HCT116 (cell line): ENCODE results near the gene ASB4. TPM values are rescaled to one million over a fixed set of nuclear protein-coding genes. Genes with fewer than 3 reads are reported as not detected.

ENCODE experiments used
- ATAC-seq: fragments of 200-7000 bp; cut with Tn5 transposase; 2 replicates; pipeline ENCODE4 v1.9.1; 2020; ENCODE audit warnings: mild to moderate bottlenecking, moderate library complexity
- BruUV-seq: library from RNA; stranded (reverse); fragments of 400-500 nt; replicated peaks from 2 replicates; lab custom pipeline; 2021; lab: Mats Ljungman, UMichigan
- CTCF ChIA-PET: fragments of 300-600 bp; sonication (Branson Sonifier 250); formaldehyde crosslinking; loops from one replicate; lab custom pipeline; 2021; ENCODE audit warnings: antibody characterized with exemption; lab: Charles Lee
- POLR2A ChIA-PET: fragments of 300-600, 350-600 bp; sonication (Branson Sonifier 250); formaldehyde crosslinking; loops from one replicate; lab custom pipeline; 2021; ENCODE audit warnings: antibody characterized with exemption; lab: Charles Lee
- RAD21 ChIA-PET, 2 experiments: fragments of 300-600 bp; sonication (Branson Sonifier 250); formaldehyde crosslinking; loops; one replicate each; lab custom pipeline; 2023; ENCODE audit warnings: low total read pairs in 2 of 2; ENCODE audit not compliant: uncharacterized antibody in 2 of 2, unreplicated experiment in 2 of 2, low non-redundant PET in 1 of 2; lab: Charles Lee
- DNase-seq: peaks from one replicate; pipeline ENCODE4 v3.0.0-alpha.2; 2010; ENCODE audit warnings: low read depth, low spot score
- H2AFZ ChIP-seq: fragments of 200-600 bp; shearing (Covaris generic), sonication (generic); 2 replicates; pipeline ENCODE4 v1.6.1; 2017; ENCODE audit warnings: low read depth, mixed run types, mixed read lengths, antibody characterized with exemption, low read length; ENCODE audit not compliant: poor library complexity, severe bottlenecking
- H3K27ac ChIP-seq: 2 replicates; pipeline ENCODE4 v1.5.1; 2012; ENCODE audit warnings: low read depth, low read length
- H3K27me3 ChIP-seq: fragments of 200-600 bp; sonication (generic); 2 replicates; pipeline ENCODE4 v1.6.1; 2016; ENCODE audit warnings: mixed run types, low read length, mixed read lengths; ENCODE audit not compliant: insufficient read depth
- H3K36me3 ChIP-seq, 2 experiments: fragments of 200-500 bp in 1 of 2; fragments of 200-600 bp in 1 of 2; sonication (Bioruptor generic) in 1 of 2; sonication (generic) in 1 of 2; 2 replicates each; pipeline versions ENCODE4 v1.5.1 to v1.6.1; 2014 to 2016; ENCODE audit warnings: low read length in 2 of 2, inconsistent platforms in 1 of 2, mixed read lengths in 1 of 2, mixed run types in 1 of 2; ENCODE audit not compliant: insufficient read depth in 2 of 2, control insufficient read depth in 1 of 2
- H3K4me1 ChIP-seq, 2 experiments: fragments of 200-600 bp in 1 of 2; sonication (generic) in 1 of 2; 2 replicates each; pipeline versions ENCODE4 v1.5.1 to v1.6.1; 2012 to 2017; ENCODE audit warnings: low read length in 2 of 2, inconsistent platforms in 1 of 2, mild to moderate bottlenecking in 1 of 2, mixed read lengths in 1 of 2, mixed run types in 1 of 2, moderate library complexity in 1 of 2; ENCODE audit not compliant: insufficient read depth in 2 of 2, control insufficient read depth in 1 of 2
- H3K4me2 ChIP-seq: fragments of 200-600 bp; sonication (generic); 2 replicates; pipeline ENCODE4 v1.6.1; 2017; ENCODE audit warnings: mixed run types, low read length, mixed read lengths
- H3K4me3 ChIP-seq, 2 experiments: fragments of 200-600 bp in 1 of 2; sonication (generic) in 1 of 2; replicated peaks in 1 of 2; 2 replicates each; pipeline ENCODE4 v1.5.1; 2011 to 2016; ENCODE audit warnings: low read length in 2 of 2, control low read depth in 1 of 2, low read depth in 1 of 2, mild to moderate bottlenecking in 1 of 2, mixed read lengths in 1 of 2, mixed run types in 1 of 2
- H3K79me2 ChIP-seq: fragments of 200-600 bp; sonication (generic); 2 replicates; pipeline ENCODE4 v1.6.1; 2017; ENCODE audit warnings: mild to moderate bottlenecking, mixed run types, low read length, moderate library complexity, mixed read lengths; ENCODE audit not compliant: insufficient read depth
- H3K9ac ChIP-seq: fragments of 200-600 bp; sonication (generic); 2 replicates; pipeline ENCODE4 v1.6.1; 2016; ENCODE audit warnings: low read length, mixed read lengths
- H3K9me2 ChIP-seq: fragments of 200-600 bp; sonication (generic), shearing (Covaris generic); 2 replicates; pipeline ENCODE4 v1.6.1; 2017; ENCODE audit warnings: mixed run types, mild to moderate bottlenecking, moderate library complexity; ENCODE audit not compliant: insufficient read depth
- H3K9me3 ChIP-seq, 2 experiments: fragments of 200-500 bp in 1 of 2; fragments of 200-600 bp in 1 of 2; sonication (Bioruptor generic) in 1 of 2; sonication (generic) in 1 of 2; 2 replicates each; pipeline ENCODE4 v1.6.1; 2014 to 2017; ENCODE audit warnings: low read length in 2 of 2, mixed read lengths in 2 of 2, inconsistent platforms in 1 of 2, low read depth in 1 of 2, mild to moderate bottlenecking in 1 of 2, mixed run types in 1 of 2, moderate library complexity in 1 of 2; ENCODE audit not compliant: control insufficient read depth in 1 of 2, insufficient read depth in 1 of 2
- H4K20me1 ChIP-seq: fragments of 200-600 bp; sonication (generic), shearing (Covaris generic); 2 replicates; pipeline ENCODE4 v1.6.1; 2017; ENCODE audit warnings: mixed run types, mild to moderate bottlenecking, moderate library complexity; ENCODE audit not compliant: insufficient read depth
- CBX3 ChIP-seq: IDR thresholded peaks from 2 replicates; pipeline ENCODE4 v1.6.1; 2012; ENCODE audit warnings: low read depth
- CEBPB ChIP-seq: IDR thresholded peaks from 2 replicates; pipeline ENCODE4 v1.6.1; 2012; ENCODE audit warnings: low read depth
- EGR1 ChIP-seq: IDR thresholded peaks from 2 replicates; pipeline ENCODE4 v1.6.1; 2012; ENCODE audit warnings: low read depth
- ELF1 ChIP-seq: IDR thresholded peaks from 2 replicates; pipeline ENCODE4 v1.6.1; 2012; ENCODE audit warnings: low read depth, borderline replicate concordance
- EZH2phosphoT487 ChIP-seq: fragments of 200-600 bp; IDR thresholded peaks from 2 replicates; pipeline ENCODE4 v1.6.1; 2018; ENCODE audit warnings: antibody characterized with exemption, borderline replicate concordance
- FOSL1 ChIP-seq: IDR thresholded peaks from 2 replicates; pipeline ENCODE4 v1.6.1; 2012; ENCODE audit warnings: low read depth
- MAX ChIP-seq: IDR thresholded peaks from 2 replicates; pipeline ENCODE4 v1.6.1; 2012
- POLR2AphosphoS5 ChIP-seq: IDR thresholded peaks from 2 replicates; pipeline ENCODE4 v1.6.1; 2011; ENCODE audit warnings: mild to moderate bottlenecking, low read depth, low read length, moderate library complexity
- RAD21 ChIP-seq: IDR thresholded peaks from 2 replicates; pipeline ENCODE4 v1.6.1; 2012; ENCODE audit warnings: low read depth, mild to moderate bottlenecking
- SP1 ChIP-seq: IDR thresholded peaks from 2 replicates; pipeline ENCODE4 v1.6.1; 2012; ENCODE audit warnings: low read depth
- TCF7L2 ChIP-seq: IDR thresholded peaks from 2 replicates; pipeline ENCODE4 v1.7.0; 2011; ENCODE audit warnings: borderline replicate concordance, inconsistent platforms; ENCODE audit not compliant: insufficient read depth, insufficient read length; ENCODE audit errors: extremely low read depth
- intact Hi-C: fragments of 100-400 bp; cut with micrococcal nuclease; formaldehyde crosslinking; loops from 2 replicates; pipeline ENCODE4 v1.10.0; 2022
- total RNA-seq: library from RNA; stranded (reverse); gene quantifications from one replicate; pipeline ENCODE4 v1.2.1, GENCODE V29; 2021; ENCODE audit not compliant: unreplicated experiment
- TF ChIP-seq, protein P1 (sequence below), 3 experiments: fragments of 200-600 bp in 1 of 3; sonication (generic) in 1 of 3; IDR thresholded peaks in 2 of 3; conservative IDR thresholded peaks in 1 of 3; 2 replicates each; pipeline ENCODE4 v1.5.1; 2012 to 2017; ENCODE audit warnings: low read depth in 2 of 3, low read length in 2 of 3, antibody characterized with exemption in 1 of 3, borderline replicate concordance in 1 of 3, control low read depth in 1 of 3, mild to moderate bottlenecking in 1 of 3, mixed read lengths in 1 of 3, mixed run types in 1 of 3, moderate library complexity in 1 of 3; ENCODE audit not compliant: insufficient read depth in 1 of 3
- TF ChIP-seq, protein P2 (sequence below): IDR thresholded peaks from 2 replicates; pipeline ENCODE4 v1.6.1; 2012

Gene ASB4
- total RNA-seq, 1 experiment from 2014 or later, result 0.12 TPM

DNA sequence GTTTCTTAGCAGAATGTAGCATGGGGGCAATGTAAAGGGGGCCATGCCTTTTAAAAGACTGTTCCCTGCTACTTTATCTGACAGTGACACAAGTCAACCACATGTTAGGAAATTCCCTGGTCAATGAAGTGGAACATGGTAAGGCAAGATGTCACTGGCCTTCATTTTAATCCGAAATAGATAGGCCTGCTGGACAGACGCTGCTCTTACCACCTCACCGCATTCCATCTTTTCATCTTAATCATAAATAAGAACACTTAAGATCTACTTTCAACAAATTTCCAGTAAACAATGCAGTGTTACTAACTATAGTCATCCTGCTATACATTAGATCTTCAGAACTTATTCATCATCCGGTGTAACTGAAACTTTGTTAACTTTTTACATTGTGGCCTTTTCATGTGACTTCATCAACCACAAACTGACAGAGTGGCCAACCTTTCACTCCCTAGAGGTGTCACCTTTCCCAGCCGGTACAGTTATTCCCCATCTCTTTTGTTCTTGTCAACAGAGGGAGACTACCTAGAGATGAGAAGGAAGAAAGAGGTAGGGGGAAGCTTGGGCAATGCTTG lies 15.6 kb downstream of the ASB4 start:
- peak overlapping the region; percentile 20; the same call in 1 of the 2 replicates for H3K4me2 ChIP-seq
- H3K9me3 ChIP-seq, result no peaks in the 10 kb centered on the region
- H3K27me3 ChIP-seq, result no peaks in the 10 kb centered on the region
- TF ChIP-seq TCF7L2, result no peak
- TF ChIP-seq EGR1, result no peak
- no peak for TF ChIP-seq SP1
- TF ChIP-seq FOSL1, result no peak
- no peak for TF ChIP-seq CEBPB
- TF ChIP-seq EZH2phosphoT487, result no peak
- TF ChIP-seq, all 23 proteins: peak for 0
- no peaks in the 10 kb centered on the region for H3K9me2 ChIP-seq
- RAD21 ChIA-PET, result no interaction called here
- no peaks in the 10 kb centered on the region for H3K36me3 ChIP-seq
- H4K20me1 ChIP-seq, result no peaks in the 10 kb centered on the region
- POLR2A ChIA-PET, result no interaction called here
- no peak overlapping the region for H3K9ac ChIP-seq
- DNase-seq (no peak), ATAC-seq (0 out of 2 replicates have a peak, but pooled peaks have one; percentile 18)
- intact Hi-C loops, result no loop called here
- peak overlapping the region; percentile 56 for H2AFZ ChIP-seq
- BruUV-seq, result no TSS peak
- H3K4me3 ChIP-seq, result no peak overlapping the region
- H3K27ac ChIP-seq, result no peak overlapping the region
- H3K79me2 ChIP-seq, result no peaks in the 10 kb centered on the region
- CTCF ChIA-PET, result interaction anchor here (1.6 to 3.0 kb wide), 1 partner anchor 11 kb away, joined by 9 to 13 read pairs; no protein-coding TSS in a partner anchor
- H3K4me1 ChIP-seq, result peaks cover 24 to 27% of the 10 kb centered on the region in 2 experiments; a peak in 3 of 4 replicates

GRCh38 chr7:95502403-95502802 lies 16.7 kb downstream of the ASB4 start:
- TF ChIP-seq, protein P1, sequence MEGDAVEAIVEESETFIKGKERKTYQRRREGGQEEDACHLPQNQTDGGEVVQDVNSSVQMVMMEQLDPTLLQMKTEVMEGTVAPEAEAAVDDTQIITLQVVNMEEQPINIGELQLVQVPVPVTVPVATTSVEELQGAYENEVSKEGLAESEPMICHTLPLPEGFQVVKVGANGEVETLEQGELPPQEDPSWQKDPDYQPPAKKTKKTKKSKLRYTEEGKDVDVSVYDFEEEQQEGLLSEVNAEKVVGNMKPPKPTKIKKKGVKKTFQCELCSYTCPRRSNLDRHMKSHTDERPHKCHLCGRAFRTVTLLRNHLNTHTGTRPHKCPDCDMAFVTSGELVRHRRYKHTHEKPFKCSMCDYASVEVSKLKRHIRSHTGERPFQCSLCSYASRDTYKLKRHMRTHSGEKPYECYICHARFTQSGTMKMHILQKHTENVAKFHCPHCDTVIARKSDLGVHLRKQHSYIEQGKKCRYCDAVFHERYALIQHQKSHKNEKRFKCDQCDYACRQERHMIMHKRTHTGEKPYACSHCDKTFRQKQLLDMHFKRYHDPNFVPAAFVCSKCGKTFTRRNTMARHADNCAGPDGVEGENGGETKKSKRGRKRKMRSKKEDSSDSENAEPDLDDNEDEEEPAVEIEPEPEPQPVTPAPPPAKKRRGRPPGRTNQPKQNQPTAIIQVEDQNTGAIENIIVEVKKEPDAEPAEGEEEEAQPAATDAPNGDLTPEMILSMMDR (IDR thresholded peaks at IDR 0.05 in 2 of 3, conservative IDR thresholded peaks at IDR 0.05 in 1 of 3; ENCODE audit: borderline replicate concordance in 1 of 3, insufficient read depth in 1 of 3, low read depth in 2 of 3, low read length in 2 of 3), result no peak
- TF ChIP-seq, protein P2, sequence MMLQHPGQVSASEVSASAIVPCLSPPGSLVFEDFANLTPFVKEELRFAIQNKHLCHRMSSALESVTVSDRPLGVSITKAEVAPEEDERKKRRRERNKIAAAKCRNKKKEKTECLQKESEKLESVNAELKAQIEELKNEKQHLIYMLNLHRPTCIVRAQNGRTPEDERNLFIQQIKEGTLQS, result no peak
- TF ChIP-seq MAX (no peak), EGR1 (no peak), POLR2AphosphoS5 (no peak), RAD21 (no peak), ELF1 (no peak), CBX3 (no peak)
- ChIA-PET RAD21 (no interaction called here), CTCF (interaction anchor here (3.0 kb wide), 1 partner anchor 10 kb away, joined by 13 read pairs; no protein-coding TSS in a partner anchor), POLR2A (no interaction called here)
- Histone ChIP-seq H3K79me2 (no peaks in the 10 kb centered on the region), H3K4me1 (peaks cover 24 to 27% of the 10 kb centered on the region in 2 experiments; a peak in 3 of 4 replicates), H3K27me3 (no peaks in the 10 kb centered on the region), H2AFZ (no peak overlapping the region), H3K9ac (no peak overlapping the region), H3K9me3 (no peaks in the 10 kb centered on the region), H3K27ac (no peak overlapping the region), H3K4me3 (no peak overlapping the region), H3K9me2 (no peaks in the 10 kb centered on the region), H3K4me2 (no peak overlapping the region), H4K20me1 (no peaks in the 10 kb centered on the region), H3K36me3 (no peaks in the 10 kb centered on the region)
- ATAC-seq (no peak), DNase-seq (no peak)
- no TSS peak for BruUV-seq
- intact Hi-C loops, result no loop called here
